Endothelial cell of umbilical vein (primary cell): ENCODE data around the gene UBE2M. TPM values are rescaled to one million over a fixed set of nuclear protein-coding genes. Genes with fewer than 3 reads are reported as not detected.
A peak's percentile ranks its signal among the peaks of the same experiment; 100 is the strongest.

ENCODE experiments used
- BruUV-seq: library from RNA; stranded (reverse); fragments of 400-500 nt; replicated peaks from 2 replicates; lab custom pipeline; 2021; lab: Mats Ljungman, UMichigan
- CTCF ChIA-PET: fragments of 300-600, 350-600 bp; sonication (Branson Sonifier 250); formaldehyde crosslinking; loops from one replicate; lab custom pipeline; 2021; ENCODE audit warnings: antibody characterized with exemption, inconsistent platforms; lab: Charles Lee
- POLR2A ChIA-PET: fragments of 300-600, 350-600 bp; sonication (Branson Sonifier 250); formaldehyde crosslinking; loops from one replicate; lab custom pipeline; 2021; ENCODE audit warnings: antibody characterized with exemption, inconsistent platforms; lab: Charles Lee
- DNase-seq: peaks from one replicate; pipeline ENCODE4 v3.0.0-alpha.2; 2011; ENCODE audit warnings: low read depth, low spot score
- FAIRE-seq: peaks from 2 replicates; lab custom pipeline; 2011; peaks lifted over from hg19 to GRCh38; lab: Jason Lieb, UNC
- H2AFZ ChIP-seq: 2 replicates; pipeline ENCODE4 v1.6.0; 2012; ENCODE audit warnings: low read depth, low read length, control low read depth, inconsistent platforms
- H3K27ac ChIP-seq: 2 replicates; pipeline ENCODE4 v1.5.1; 2011; ENCODE audit warnings: low read depth, mild to moderate bottlenecking, control low read depth, low read length, moderate library complexity; ENCODE audit not compliant: insufficient read depth
- H3K27me3 ChIP-seq, 2 experiments: 2 replicates each; pipeline versions ENCODE4 v1.6.0 to v1.6.1; 2011; ENCODE audit warnings: low read length in 2 of 2, mixed read lengths in 1 of 2; ENCODE audit not compliant: control insufficient read depth in 2 of 2, insufficient read depth in 2 of 2
- H3K36me3 ChIP-seq, 2 experiments: 2 replicates in 1 of 2; 3 replicates in 1 of 2; pipeline ENCODE4 v1.5.1; 2011; ENCODE audit warnings: low read length in 2 of 2, mild to moderate bottlenecking in 1 of 2, moderate library complexity in 1 of 2; ENCODE audit not compliant: control insufficient read depth in 2 of 2, insufficient read depth in 2 of 2; ENCODE audit errors: extremely low read depth in 1 of 2
- H3K4me1 ChIP-seq: 3 replicates; pipeline ENCODE4 v1.5.1; 2011; ENCODE audit warnings: mild to moderate bottlenecking, low read length; ENCODE audit not compliant: control insufficient read depth, insufficient read depth; ENCODE audit errors: extremely low read depth
- H3K4me2 ChIP-seq: 2 replicates; pipeline ENCODE4 v1.6.1; 2011; ENCODE audit warnings: low read length, control low read depth, mixed read lengths; ENCODE audit not compliant: insufficient read depth
- H3K4me3 ChIP-seq, 3 experiments: fragments of 200-600 bp in 1 of 3; sonication (generic), shearing (Covaris generic) in 1 of 3; replicated peaks in 1 of 3; 2 replicates each; pipeline ENCODE4 v1.5.1; 2011 to 2016; ENCODE audit warnings: control low read depth in 3 of 3, low read length in 3 of 3, mild to moderate bottlenecking in 2 of 3, inconsistent platforms in 1 of 3, low read depth in 1 of 3, moderate library complexity in 1 of 3; ENCODE audit not compliant: insufficient read depth in 1 of 3
- H3K79me2 ChIP-seq: 2 replicates; pipeline ENCODE4 v1.6.0; 2012; ENCODE audit warnings: low read length, inconsistent platforms; ENCODE audit not compliant: control insufficient read depth, insufficient read depth
- H3K9ac ChIP-seq: replicated peaks from 2 replicates; pipeline ENCODE3; 2011; ENCODE audit warnings: low read length, control low read depth; ENCODE audit not compliant: insufficient read depth; ENCODE audit errors: extremely low read depth
- H3K9me1 ChIP-seq: replicated peaks from 3 replicates; pipeline ENCODE4 v1.6.0; 2011; ENCODE audit warnings: mild to moderate bottlenecking, low read length; ENCODE audit not compliant: control insufficient read depth, insufficient read depth; ENCODE audit errors: extremely low read depth
- H3K9me3 ChIP-seq: replicated peaks from 2 replicates; pipeline ENCODE4 v1.5.1; 2012; ENCODE audit warnings: low read length, inconsistent platforms; ENCODE audit not compliant: control insufficient read depth, insufficient read depth
- H4K20me1 ChIP-seq: replicated peaks from 2 replicates; pipeline ENCODE3; 2011; ENCODE audit warnings: mild to moderate bottlenecking, low read length; ENCODE audit not compliant: control insufficient read depth, insufficient read depth; ENCODE audit errors: extremely low read depth
- EZH2 ChIP-seq: IDR thresholded peaks from 2 replicates; pipeline ENCODE4 v1.6.1; 2012; ENCODE audit warnings: borderline replicate concordance, low read depth, mild to moderate bottlenecking, moderate library complexity, low read length, inconsistent platforms; ENCODE audit not compliant: severe bottlenecking
- FOS ChIP-seq: IDR thresholded peaks from 2 replicates; pipeline ENCODE4 v1.6.1; 2011; ENCODE audit warnings: mild to moderate bottlenecking, low read length, moderate library complexity, borderline replicate concordance; ENCODE audit not compliant: insufficient read depth
- GATA2 ChIP-seq: IDR thresholded peaks from 2 replicates; pipeline ENCODE4 v1.7.0; 2011; ENCODE audit warnings: low read depth, mild to moderate bottlenecking, moderate library complexity, mixed read lengths, low read length; ENCODE audit not compliant: insufficient read length, insufficient read depth
- JUN ChIP-seq: IDR thresholded peaks from 2 replicates; pipeline ENCODE4 v1.6.1; 2011; ENCODE audit warnings: borderline replicate concordance, low read depth; ENCODE audit not compliant: insufficient read length, insufficient read depth
- MYC ChIP-seq: IDR thresholded peaks from one replicate; pipeline ENCODE4 v1.6.1; 2011; ENCODE audit warnings: mild to moderate bottlenecking, low read depth, low read length
- POLR2A ChIP-seq: IDR thresholded peaks from 2 replicates; pipeline ENCODE4 v1.6.1; 2012; ENCODE audit warnings: low read depth, mild to moderate bottlenecking, control low read depth, low read length
- POLR2AphosphoS5 ChIP-seq: IDR thresholded peaks from 2 replicates; pipeline ENCODE4 v1.6.1; 2012; ENCODE audit warnings: low read depth, mild to moderate bottlenecking, control low read depth, low read length, moderate library complexity; ENCODE audit not compliant: insufficient read depth
- dilution Hi-C: fragments of 300-500 bp; cut with MboI; formaldehyde crosslinking; loops from one replicate; pipeline ENCODE4 v1.15.0; 2019; ENCODE audit warnings: low sequenced_read_pairs; ENCODE audit not compliant: extremely low pct_ligation_motif_present
- intact Hi-C: fragments of 100-400 bp; cut with micrococcal nuclease; formaldehyde crosslinking; loops from one replicate; pipeline ENCODE4 v1.10.0; 2022
- polyA plus RNA-seq, 4 experiments: library from polyadenylated mRNA; depleted of rRNA in 3 of 4; stranded (reverse) in 3 of 4; unstranded in 1 of 4; fragments of >200 nt; gene quantifications; 2 replicates each; pipeline versions ENCODE4 v1.2.1 to v1.2.3, GENCODE V29; 2011 to 2012; ENCODE audit warnings: missing spikeins in 1 of 4
- total RNA-seq: library from RNA; stranded (reverse); gene quantifications from 2 replicates; pipeline ENCODE4 v1.2.3, GENCODE V29; 2021
- TF ChIP-seq, protein P1 (sequence below): IDR thresholded peaks from 2 replicates; pipeline ENCODE4 v1.6.1; 2011; ENCODE audit not compliant: insufficient read depth, insufficient read length
- TF ChIP-seq, protein P2 (sequence below), 2 donors: IDR thresholded peaks; 1 replicate in 1 of 2; 2 replicates in 1 of 2; pipeline ENCODE4 v1.5.1; 2011; ENCODE audit warnings: low read length in 2 of 2, mild to moderate bottlenecking in 2 of 2, moderate library complexity in 2 of 2, control low read depth in 1 of 2, inconsistent platforms in 1 of 2, low read depth in 1 of 2; ENCODE audit not compliant: insufficient read depth in 1 of 2; ENCODE audit errors: extremely low read depth in 1 of 2

UBE2M gene
- total and polyA plus RNA-seq, 2 donors (not counting 3 experiments of a cell fraction or from before 2014, with no cell fraction given), result 87.8 to 102 TPM

- TF ChIP-seq FOS (no peak), JUN (no peak), EZH2 (no peak), POLR2A (no peak), GATA2 (no peak), POLR2AphosphoS5 (no peak), MYC (no peak)
- TF ChIP-seq, protein P1, sequence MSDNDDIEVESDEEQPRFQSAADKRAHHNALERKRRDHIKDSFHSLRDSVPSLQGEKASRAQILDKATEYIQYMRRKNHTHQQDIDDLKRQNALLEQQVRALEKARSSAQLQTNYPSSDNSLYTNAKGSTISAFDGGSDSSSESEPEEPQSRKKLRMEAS, result no peak
- TF ChIP-seq, protein P2, sequence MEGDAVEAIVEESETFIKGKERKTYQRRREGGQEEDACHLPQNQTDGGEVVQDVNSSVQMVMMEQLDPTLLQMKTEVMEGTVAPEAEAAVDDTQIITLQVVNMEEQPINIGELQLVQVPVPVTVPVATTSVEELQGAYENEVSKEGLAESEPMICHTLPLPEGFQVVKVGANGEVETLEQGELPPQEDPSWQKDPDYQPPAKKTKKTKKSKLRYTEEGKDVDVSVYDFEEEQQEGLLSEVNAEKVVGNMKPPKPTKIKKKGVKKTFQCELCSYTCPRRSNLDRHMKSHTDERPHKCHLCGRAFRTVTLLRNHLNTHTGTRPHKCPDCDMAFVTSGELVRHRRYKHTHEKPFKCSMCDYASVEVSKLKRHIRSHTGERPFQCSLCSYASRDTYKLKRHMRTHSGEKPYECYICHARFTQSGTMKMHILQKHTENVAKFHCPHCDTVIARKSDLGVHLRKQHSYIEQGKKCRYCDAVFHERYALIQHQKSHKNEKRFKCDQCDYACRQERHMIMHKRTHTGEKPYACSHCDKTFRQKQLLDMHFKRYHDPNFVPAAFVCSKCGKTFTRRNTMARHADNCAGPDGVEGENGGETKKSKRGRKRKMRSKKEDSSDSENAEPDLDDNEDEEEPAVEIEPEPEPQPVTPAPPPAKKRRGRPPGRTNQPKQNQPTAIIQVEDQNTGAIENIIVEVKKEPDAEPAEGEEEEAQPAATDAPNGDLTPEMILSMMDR (IDR thresholded peaks at IDR 0.05; ENCODE audit: extremely low read depth in 1 of 2, insufficient read depth in 1 of 2, low read depth in 1 of 2, low read length in 2 of 2), result no peak
- no peak overlapping the region for H3K4me3 ChIP-seq
- no peaks in the 10 kb centered on the region for H3K9me3 ChIP-seq
- no peaks in the 10 kb centered on the region for H3K27me3 ChIP-seq
- peaks cover 0 to 11% of the 10 kb centered on the region in 2 experiments for H3K36me3 ChIP-seq
- no peaks in the 10 kb centered on the region for H3K9me1 ChIP-seq
- intact Hi-C loops (no loop called here), dilution Hi-C loops (no loop called here)
- TSS peak; percentile 4 for BruUV-seq
- H3K79me2 ChIP-seq, result peaks cover 36% of the 10 kb centered on the region
- H3K4me2 ChIP-seq, result no peak overlapping the region
- no peaks in the 10 kb centered on the region for H4K20me1 ChIP-seq
- H3K27ac ChIP-seq, result no peak overlapping the region
- ChIA-PET CTCF (interaction anchor here (1.0 kb wide), 1 partner anchor 27 kb away, joined by 3 read pairs; the partner anchor contains the start of gene TRIM28), POLR2A (no interaction called here)
- no peak for DNase-seq
- H3K4me1 ChIP-seq, result peaks cover 19% of the 10 kb centered on the region
- no peak overlapping the region for H2AFZ ChIP-seq
- H3K9ac ChIP-seq, result no peak overlapping the region
- no peak for FAIRE-seq
Measured at GRCh38 chr19:58516246-58516836, 42.1 kb downstream of the UBE2M start.
